Suppressor macrophage treated with lipopolysaccharide for 4 hours (primary cell): Measurements from ENCODE around the gene ZNF227.
"Not testable (repeated sequence)": the region's sequence is repeated elsewhere in the genome, so short reads cannot be mapped to it uniquely, and the experiment has no call there.

Experiments
- DNase-seq: peaks from one replicate; pipeline ENCODE4 v3.0.0-alpha.2; 2020

Gene ZNF227

DNA sequence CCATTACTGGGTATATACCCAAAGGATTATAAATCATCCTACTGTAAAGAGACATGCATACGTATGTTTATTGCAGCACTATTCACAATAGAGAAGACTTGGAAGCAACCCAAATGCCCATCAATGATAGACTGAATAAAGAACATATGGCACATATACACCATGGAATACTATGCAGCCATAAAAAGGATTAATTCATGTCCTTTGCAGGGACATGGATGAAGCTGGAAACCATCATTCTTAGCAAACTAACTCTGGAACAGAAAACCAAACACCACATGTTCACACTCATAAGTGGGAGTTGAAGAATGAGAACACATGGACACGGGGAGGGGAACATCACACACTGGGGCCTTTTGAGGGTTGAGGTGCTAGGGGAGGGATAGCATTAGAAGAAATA lies 41.1 kb downstream of the ZNF227 start:
- not testable (repeated sequence) for DNase-seq

DNA sequence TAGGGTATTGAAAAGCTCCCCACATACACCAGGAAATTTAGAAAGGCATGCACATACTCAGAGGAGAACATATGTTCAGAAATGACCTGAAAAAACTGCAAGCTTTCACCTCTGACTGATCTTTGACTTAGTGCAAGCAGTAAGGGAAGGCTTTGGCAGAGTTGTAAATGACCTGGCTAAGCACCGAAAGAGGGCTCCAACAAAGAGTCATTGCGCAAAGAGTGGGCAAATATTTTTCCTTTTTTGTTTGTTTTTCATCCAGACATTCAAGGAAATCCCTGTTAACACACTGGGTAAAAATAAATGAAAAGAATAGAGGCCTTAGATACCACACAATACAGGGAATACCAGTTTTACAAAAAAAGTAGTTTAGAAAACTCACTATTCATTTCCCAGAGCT lies 42.2 kb downstream of the ZNF227 start:
- no peak for DNase-seq

DNA sequence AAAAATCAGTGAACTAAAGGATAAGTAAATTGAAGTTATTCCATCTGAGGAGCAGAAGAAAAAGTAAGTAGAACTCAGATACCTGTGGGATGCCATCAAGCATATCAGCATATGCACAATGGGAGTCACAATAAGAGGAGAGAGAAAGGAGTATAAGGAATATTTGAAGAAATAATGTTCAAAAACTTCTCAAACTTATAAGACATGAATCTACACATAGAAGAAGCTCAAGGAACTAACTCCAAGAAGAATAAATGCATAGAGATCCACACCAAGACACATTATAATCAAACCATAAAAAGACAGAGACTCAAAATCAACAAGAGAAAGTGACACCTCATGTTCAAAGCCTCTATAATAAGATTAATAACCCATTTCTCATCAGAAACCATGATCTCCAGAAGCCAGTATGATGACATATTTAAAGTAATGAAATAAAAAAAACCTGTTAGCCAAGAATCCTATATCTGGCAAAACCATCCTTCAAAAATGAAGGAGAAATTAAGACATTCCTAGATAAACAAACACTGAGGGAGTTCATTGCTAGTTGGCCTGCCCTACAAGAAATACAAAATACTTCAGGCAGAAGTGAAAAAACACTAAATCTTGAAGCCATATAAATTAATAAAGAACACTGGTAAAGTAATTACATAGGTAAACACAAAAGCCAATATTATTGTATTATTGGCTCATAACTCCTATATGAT lies 43.5 kb downstream of the ZNF227 start:
- DNase-seq: no peak

DNA sequence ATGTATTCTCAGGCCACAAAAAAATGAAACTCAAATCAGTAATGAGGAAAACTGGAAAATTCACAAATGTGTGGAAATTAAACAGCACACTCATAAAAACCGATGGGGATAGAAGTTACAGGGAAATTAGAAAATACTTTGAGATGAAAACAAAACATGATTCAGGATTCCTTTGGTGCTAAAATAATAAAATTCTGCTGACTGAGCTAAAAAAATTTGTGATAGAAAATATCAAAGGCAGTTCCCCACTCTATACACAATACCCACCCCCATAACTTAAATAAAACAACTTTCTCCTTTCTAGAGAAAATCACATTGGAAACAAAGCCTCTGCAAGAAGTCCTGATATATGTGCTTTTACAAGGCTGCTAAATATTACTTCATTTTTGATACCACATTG lies 45.8 kb downstream of the ZNF227 start:
- DNase-seq: no peak

DNA sequence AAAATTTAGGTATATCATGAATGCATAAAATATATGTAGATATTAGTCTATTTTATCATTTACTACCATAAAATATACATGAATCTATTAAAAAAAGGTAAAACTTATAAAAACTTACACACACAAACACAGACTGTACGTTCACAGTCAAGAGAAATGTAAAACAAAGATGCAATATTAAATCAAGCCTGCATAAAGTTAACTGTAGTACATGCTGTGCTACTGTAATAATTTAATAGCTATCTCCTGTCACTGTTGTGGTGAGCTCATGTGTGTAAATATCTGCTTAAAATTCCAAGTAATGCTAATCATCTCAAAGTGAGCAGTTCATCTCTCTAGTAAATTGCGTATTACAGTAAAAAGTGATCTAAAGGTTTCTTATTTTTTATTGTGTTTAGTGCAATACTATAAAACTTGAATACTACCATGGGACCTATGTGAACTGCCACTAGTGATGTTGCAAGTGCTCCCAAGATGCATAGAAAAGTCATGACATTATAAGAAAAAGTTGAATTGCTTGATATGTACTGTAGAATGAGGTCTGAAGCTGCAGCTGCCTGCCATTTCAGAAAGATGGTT lies 46.6 kb downstream of the ZNF227 start:
- DNase-seq: no peak

DNA sequence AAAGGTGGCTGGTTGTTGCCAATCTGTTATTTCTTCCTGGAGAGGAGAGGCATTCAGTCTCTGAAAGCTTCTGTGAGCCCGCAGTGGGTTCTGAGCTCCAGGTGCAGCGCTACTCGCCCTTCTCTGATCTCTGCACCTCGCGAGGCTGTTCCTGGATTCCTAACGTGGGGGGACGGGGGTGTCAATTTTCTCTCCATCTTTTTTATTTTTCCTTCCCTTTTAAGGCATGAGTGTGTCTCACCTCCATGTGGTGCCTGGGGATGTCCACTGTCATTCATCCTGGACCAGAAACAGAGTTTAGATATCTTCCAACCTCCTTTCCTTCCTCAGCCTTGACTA lies 48.0 kb downstream of the ZNF227 start:
- DNase-seq: no peak

DNA sequence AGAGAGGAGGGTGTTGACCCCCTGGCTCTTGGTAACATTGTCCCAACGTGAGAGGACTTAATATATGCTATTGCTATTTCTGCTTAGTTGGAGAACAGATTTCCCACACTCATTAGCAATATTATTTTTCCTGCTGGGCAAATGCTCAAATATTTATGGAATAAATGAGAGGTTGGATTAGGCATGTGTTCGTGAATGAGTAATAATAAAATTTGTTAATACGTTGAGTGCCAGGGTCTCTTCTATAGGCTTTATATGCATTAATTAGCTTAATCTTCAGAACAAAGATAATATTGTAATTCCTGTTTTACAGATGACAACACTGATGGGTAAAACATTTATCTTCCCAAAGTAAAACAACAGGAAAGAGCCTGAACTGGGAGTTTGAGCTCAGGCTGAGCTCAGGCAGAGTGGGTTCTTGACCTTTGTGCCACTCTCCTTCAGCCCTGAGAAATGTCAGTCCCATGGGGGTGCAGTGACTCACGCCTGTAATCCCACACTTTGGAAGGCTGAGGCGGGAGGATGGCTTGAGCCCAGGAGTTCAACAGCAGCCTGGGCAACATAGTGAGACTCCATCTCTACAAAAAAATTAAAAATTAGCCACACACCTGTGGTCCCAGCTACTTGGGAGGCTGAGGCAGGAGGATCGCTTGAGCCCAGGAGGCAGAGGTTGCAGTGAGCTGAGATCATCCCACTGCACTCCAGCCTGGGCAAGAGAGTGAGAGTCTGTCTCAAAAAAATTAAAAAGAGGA lies 48.5 kb downstream of the ZNF227 start:
- DNase-seq: no peak

DNA sequence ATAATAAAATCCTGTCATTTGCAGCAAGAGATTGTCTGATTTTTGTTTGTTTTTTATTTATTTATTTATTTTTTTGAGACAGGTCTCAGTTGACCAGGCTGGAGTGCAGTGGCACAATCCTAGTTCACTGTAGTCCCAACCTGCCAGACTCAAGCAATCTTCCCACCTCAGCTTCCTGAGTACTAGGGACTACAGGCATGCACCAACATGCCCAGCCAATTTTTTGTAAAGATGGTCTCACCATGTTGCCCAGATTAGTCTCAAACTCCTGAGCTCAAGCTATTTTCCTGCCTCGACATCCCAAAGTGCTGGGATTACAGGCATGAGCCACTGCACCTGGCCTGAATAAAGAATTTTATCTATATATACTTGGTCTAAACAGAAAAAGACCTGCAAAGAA lies 65.0 kb downstream of the ZNF227 start:
- no peak for DNase-seq

DNA sequence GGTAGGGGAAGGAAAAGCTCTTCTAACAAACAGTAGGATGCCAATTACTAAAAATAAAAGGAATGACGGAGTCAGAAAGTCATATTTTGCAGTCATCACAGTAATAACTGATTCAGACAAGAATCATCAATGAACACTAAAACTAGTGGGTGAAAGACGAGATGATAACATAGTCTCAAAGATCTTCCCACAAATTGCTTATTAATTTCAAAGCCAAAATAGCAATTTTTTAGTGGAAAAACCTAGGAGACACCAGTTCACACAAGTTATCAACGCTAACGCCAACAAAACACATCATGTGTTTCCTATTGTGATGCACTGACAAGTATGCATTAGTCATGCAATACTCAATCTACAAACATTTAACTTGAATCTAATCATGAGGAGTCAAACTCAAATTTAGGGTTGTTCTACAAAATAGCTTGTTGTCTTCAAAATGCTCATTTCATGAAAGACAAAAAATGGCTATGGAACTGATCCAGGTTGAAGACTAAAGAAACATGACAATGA lies 65.9 kb downstream of the ZNF227 start:
- DNase-seq: no peak

DNA sequence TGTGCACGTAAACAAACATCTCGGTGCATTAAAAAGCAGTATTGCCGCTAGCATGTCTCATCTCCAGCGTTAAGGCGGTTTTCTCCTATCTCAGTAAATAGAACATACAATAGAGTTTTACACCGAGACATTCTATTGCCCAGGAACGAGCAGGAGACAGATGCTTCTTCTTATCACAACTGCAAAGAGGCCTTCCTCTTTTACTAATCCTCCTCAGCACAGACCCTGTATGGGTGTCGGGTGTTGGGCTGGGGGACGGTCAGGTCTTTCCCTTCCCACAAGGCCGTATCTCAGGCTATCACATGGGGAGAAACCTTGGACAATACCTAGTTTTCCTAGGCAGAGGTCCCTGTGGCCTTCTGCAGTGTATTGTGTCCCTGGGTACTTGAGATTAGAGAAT lies 68.6 kb downstream of the ZNF227 start:
- DNase-seq: no peak

DNA sequence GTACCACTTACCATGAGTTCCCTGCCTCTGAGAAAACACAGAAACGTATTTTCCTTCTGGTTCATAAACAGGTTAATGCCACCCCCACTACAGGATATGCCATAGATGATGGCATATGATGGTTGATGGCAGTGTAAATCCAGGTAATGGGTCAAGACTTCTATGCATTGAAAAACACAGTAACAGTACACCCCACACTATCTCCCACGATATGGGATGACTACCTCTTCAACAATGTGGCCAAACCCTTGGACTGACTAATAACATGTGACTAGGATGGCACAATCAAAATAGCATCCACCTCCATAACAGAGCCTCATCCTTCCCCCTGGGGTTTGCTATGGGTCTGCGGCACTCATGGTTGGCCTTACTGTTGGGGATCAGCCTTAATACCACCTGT lies 70.5 kb downstream of the ZNF227 start:
- no peak for DNase-seq

DNA sequence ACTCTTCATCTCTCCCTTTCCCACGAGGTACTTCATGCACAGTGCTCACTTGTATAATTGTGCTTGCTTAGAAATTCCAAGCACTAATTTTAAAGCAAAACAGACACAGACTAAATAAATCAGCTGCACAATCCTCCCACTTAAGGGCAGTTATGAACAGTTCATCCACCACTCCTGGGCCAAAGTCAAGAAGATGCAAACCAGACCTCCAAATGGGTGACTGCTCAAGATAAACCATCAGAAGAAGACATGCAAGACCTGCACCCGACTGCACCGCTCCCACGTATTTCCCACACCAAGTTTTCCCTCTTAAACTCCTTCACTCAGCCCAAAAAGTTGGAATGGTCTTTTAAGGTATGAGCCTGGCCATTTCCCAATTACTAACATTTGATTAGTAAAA lies 72.6 kb downstream of the ZNF227 start:
- no peak for DNase-seq
